Rectal smooth muscle tissue (tissue), 1 donor: ENCODE measurements around the gene LTBP3.

Experiments used
- H3K27ac ChIP-seq: one replicate; pipeline ENCODE4 v1.7.0; 2013; ENCODE audit warnings: low read depth, low read length, inconsistent platforms
- H3K27me3 ChIP-seq: one replicate; pipeline ENCODE4 v1.7.0; 2013; ENCODE audit warnings: low read length; ENCODE audit not compliant: control insufficient read depth, insufficient read depth
- H3K36me3 ChIP-seq: one replicate; pipeline ENCODE4 v1.7.0; 2013; ENCODE audit warnings: low read length; ENCODE audit not compliant: control insufficient read depth, insufficient read depth
- H3K4me1 ChIP-seq: one replicate; pipeline ENCODE4 v1.7.0; 2013; ENCODE audit warnings: low read length; ENCODE audit not compliant: control insufficient read depth, insufficient read depth
- H3K4me3 ChIP-seq: one replicate; pipeline ENCODE4 v1.7.0; 2013; ENCODE audit warnings: low read length
- H3K9ac ChIP-seq: one replicate; pipeline ENCODE4 v1.7.0; 2013; ENCODE audit warnings: low read length

Gene LTBP3

GRCh38 chr11:65580756-65581155 is 22.6 kb upstream of the LTBP3 start:
- H3K27me3 ChIP-seq, result no peaks in the 10 kb centered on the region
- peaks cover 7% of the 10 kb centered on the region for H3K4me1 ChIP-seq
- H3K4me3 ChIP-seq, result no peak overlapping the region
- no peak overlapping the region for H3K27ac ChIP-seq
- peaks cover 34% of the 10 kb centered on the region for H3K36me3 ChIP-seq
- H3K9ac ChIP-seq, result no peak overlapping the region

GRCh38 chr11:65580031-65580692 is 22.0 kb upstream of the LTBP3 start:
- H3K36me3 ChIP-seq, result peaks cover 34% of the 10 kb centered on the region
- H3K4me3 ChIP-seq, result no peak overlapping the region
- H3K9ac ChIP-seq, result no peak overlapping the region
- H3K27me3 ChIP-seq, result no peaks in the 10 kb centered on the region
- no peak overlapping the region for H3K27ac ChIP-seq
- H3K4me1 ChIP-seq, result peaks cover 11% of the 10 kb centered on the region

GRCh38 chr11:65579291-65579690 is 21.1 kb upstream of the LTBP3 start:
- no peaks in the 10 kb centered on the region for H3K27me3 ChIP-seq
- peaks cover 32% of the 10 kb centered on the region for H3K36me3 ChIP-seq
- H3K9ac ChIP-seq, result no peak overlapping the region
- H3K27ac ChIP-seq, result no peak overlapping the region
- H3K4me1 ChIP-seq, result peaks cover 14% of the 10 kb centered on the region
- H3K4me3 ChIP-seq, result no peak overlapping the region

GRCh38 chr11:65578667-65579066 is 20.5 kb upstream of the LTBP3 start:
- Histone ChIP-seq H3K4me1 (peaks cover 14% of the 10 kb centered on the region), H3K9ac (no peak overlapping the region), H3K36me3 (peaks cover 26% of the 10 kb centered on the region), H3K27me3 (no peaks in the 10 kb centered on the region), H3K27ac (no peak overlapping the region), H3K4me3 (no peak overlapping the region)

- H3K4me3 ChIP-seq, result peak overlapping the region; percentile 86
These were observed 20.0 kb upstream of the LTBP3 start for GRCh38 chr11:65578134-65578533.

GRCh38 chr11:65577756-65578109 is 19.6 kb upstream of the LTBP3 start:
- Histone ChIP-seq H3K4me1 (peaks cover 22% of the 10 kb centered on the region), H3K36me3 (peaks cover 26% of the 10 kb centered on the region), H3K9ac (peak overlapping the region; percentile 46), H3K27ac (peak overlapping the region; percentile 98), H3K27me3 (no peaks in the 10 kb centered on the region), H3K4me3 (peak overlapping the region; percentile 86)

More at GRCh38 chr11:65578134-65578533, 20.0 kb upstream of the LTBP3 start:
- Histone ChIP-seq H3K9ac (no peak overlapping the region), H3K27me3 (no peaks in the 10 kb centered on the region), H3K36me3 (peaks cover 26% of the 10 kb centered on the region), H3K4me1 (peaks cover 20% of the 10 kb centered on the region), H3K27ac (peak overlapping the region; percentile 98)

- H3K36me3 ChIP-seq, result peaks cover 26% of the 10 kb centered on the region
- no peaks in the 10 kb centered on the region for H3K27me3 ChIP-seq
- H3K9ac ChIP-seq, result peak overlapping the region; percentile 87
- H3K27ac ChIP-seq, result peak overlapping the region; percentile 98
- peaks cover 22% of the 10 kb centered on the region for H3K4me1 ChIP-seq
- peak overlapping the region; percentile 86 for H3K4me3 ChIP-seq
These were observed 19.0 kb upstream of the LTBP3 start for GRCh38 chr11:65576867-65577755.

- Histone ChIP-seq H3K4me3 (peak overlapping the region; percentile 86), H3K36me3 (peaks cover 20% of the 10 kb centered on the region), H3K27me3 (no peaks in the 10 kb centered on the region), H3K27ac (peak overlapping the region; percentile 98), H3K9ac (peak overlapping the region; percentile 87), H3K4me1 (peaks cover 29% of the 10 kb centered on the region)
These were observed 18.2 kb upstream of the LTBP3 start for GRCh38 chr11:65576232-65576866.

- Histone ChIP-seq H3K27ac (peak within 1 kb of the TSS; percentile 98), H3K27me3 (no peaks in the 10 kb centered on the region), H3K4me1 (peaks cover 34% of the 10 kb centered on the region), H3K4me3 (peak within 1 kb of the TSS; percentile 86), H3K9ac (peak within 1 kb of the TSS; percentile 87), H3K36me3 (peaks cover 14% of the 10 kb centered on the region)
These were observed 17.5 kb upstream of the LTBP3 start, which contains the start of gene EHBP1L1 for GRCh38 chr11:65575568-65576231. EHBP1L1 (plus strand) TSS chr11:65576053; CDS start chr11:65576303, 250 bp downstream.

- Histone ChIP-seq H3K27me3 (no peaks in the 10 kb centered on the region), H3K9ac (peak overlapping the region; percentile 58), H3K27ac (peak overlapping the region; percentile 87), H3K4me3 (peak overlapping the region; percentile 62), H3K36me3 (peaks cover 6% of the 10 kb centered on the region), H3K4me1 (peaks cover 34% of the 10 kb centered on the region)
These were observed 16.8 kb upstream of the LTBP3 start for GRCh38 chr11:65574811-65575567.

GRCh38 chr11:65574109-65574810 is 16.1 kb upstream of the LTBP3 start:
- no peaks in the 10 kb centered on the region for H3K27me3 ChIP-seq
- H3K36me3 ChIP-seq, result no peaks in the 10 kb centered on the region
- peak overlapping the region; percentile 58 for H3K9ac ChIP-seq
- H3K4me3 ChIP-seq, result peak overlapping the region; percentile 98
- H3K27ac ChIP-seq, result peak overlapping the region; percentile 87
- H3K4me1 ChIP-seq, result peaks cover 36% of the 10 kb centered on the region
